Activated T-helper 2 cell treated with anti-CD3 and anti-CD28 coated beads, Interferon-gamma antibody, Interleukin-2, Interleukin-4, amounts not matched to agents 10 μg/mL and 5 μg/mL and 100 μg/mL, durations not matched to agents 14 hours and 24 hours and 36 hours (primary cell): ENCODE measurements around the gene CCBE1. TPM values are rescaled to one million over a fixed set of nuclear protein-coding genes. Genes with fewer than 3 reads are reported as not detected.

ENCODE experiments used
- DNase-seq: peaks from one replicate; pipeline ENCODE4 v3.0.0; 2021; ENCODE audit warnings: low spot score
- H3K27ac Mint-ChIP-seq: one replicate; pipeline ENCODE4 v1.8.0; 2021; ENCODE audit warnings: mixed read lengths
- H3K27me3 Mint-ChIP-seq: one replicate; pipeline ENCODE4 v1.8.0; 2021; ENCODE audit warnings: low read depth, mixed read lengths
- H3K36me3 Mint-ChIP-seq: one replicate; pipeline ENCODE4 v1.8.0; 2021; ENCODE audit warnings: low read depth, mixed read lengths
- H3K4me1 Mint-ChIP-seq: one replicate; pipeline ENCODE4 v1.8.0; 2021; ENCODE audit warnings: low read depth, mixed read lengths
- H3K4me3 Mint-ChIP-seq: one replicate; pipeline ENCODE4 v1.8.0; 2021; ENCODE audit warnings: low read depth, mild to moderate bottlenecking, moderate library complexity, mixed read lengths
- H3K9me3 Mint-ChIP-seq: one replicate; pipeline ENCODE4 v1.8.0; 2021; ENCODE audit warnings: mixed read lengths
- intact Hi-C: fragments of 100-400 bp; cut with micrococcal nuclease; formaldehyde crosslinking; loops from one replicate; pipeline ENCODE4 v1.15.1; 2023
- total RNA-seq: library from RNA; stranded (reverse); gene quantifications from 2 replicates; pipeline ENCODE4 v1.2.3, GENCODE V29; 2022

The CCBE1 gene
- total RNA-seq, 1 donor from 2014 or later = not detected

- intact Hi-C loops = no loop called here
- Mint-ChIP-seq H3K36me3 (no peaks in the 10 kb centered on the region), H3K4me3 (no peak overlapping the region), H3K4me1 (no peaks in the 10 kb centered on the region), H3K27me3 (no peaks in the 10 kb centered on the region), H3K27ac (no peak overlapping the region), H3K9me3 (no peaks in the 10 kb centered on the region)
- no peak for DNase-seq
Observed at GRCh38 chr18:59515147-59515546, 182.1 kb downstream of the CCBE1 start.

- Mint-ChIP-seq H3K27ac (no peak overlapping the region), H3K27me3 (no peaks in the 10 kb centered on the region), H3K36me3 (no peaks in the 10 kb centered on the region), H3K4me1 (no peaks in the 10 kb centered on the region), H3K4me3 (no peak overlapping the region), H3K9me3 (no peaks in the 10 kb centered on the region)
- DNase-seq = no peak
- intact Hi-C loops = no loop called here
Observed at GRCh38 chr18:59514203-59514602, 183.0 kb downstream of the CCBE1 start.

GRCh38 chr18:59512025-59512755, 185.0 kb downstream of the CCBE1 start:
- H3K27me3 Mint-ChIP-seq = no peaks in the 10 kb centered on the region
- intact Hi-C loops = no loop called here
- H3K4me3 Mint-ChIP-seq = no peak overlapping the region
- H3K4me1 Mint-ChIP-seq = no peaks in the 10 kb centered on the region
- H3K36me3 Mint-ChIP-seq = no peaks in the 10 kb centered on the region
- H3K9me3 Mint-ChIP-seq = no peaks in the 10 kb centered on the region
- H3K27ac Mint-ChIP-seq = no peak overlapping the region
- no peak for DNase-seq

GRCh38 chr18:59509481-59510442, 187.5 kb downstream of the CCBE1 start:
- H3K4me1 Mint-ChIP-seq = no peaks in the 10 kb centered on the region
- H3K27me3 Mint-ChIP-seq = no peaks in the 10 kb centered on the region
- intact Hi-C loops = no loop called here
- no peaks in the 10 kb centered on the region for H3K9me3 Mint-ChIP-seq
- no peak overlapping the region for H3K4me3 Mint-ChIP-seq
- no peaks in the 10 kb centered on the region for H3K36me3 Mint-ChIP-seq
- H3K27ac Mint-ChIP-seq = no peak overlapping the region
- DNase-seq = no peak

GRCh38 chr18:59505356-59505755, 191.9 kb downstream of the CCBE1 start:
- intact Hi-C loops = no loop called here
- H3K36me3 Mint-ChIP-seq = no peaks in the 10 kb centered on the region
- no peaks in the 10 kb centered on the region for H3K27me3 Mint-ChIP-seq
- no peaks in the 10 kb centered on the region for H3K9me3 Mint-ChIP-seq
- H3K27ac Mint-ChIP-seq = no peak overlapping the region
- no peak for DNase-seq
- H3K4me3 Mint-ChIP-seq = no peak overlapping the region
- H3K4me1 Mint-ChIP-seq = no peaks in the 10 kb centered on the region

- H3K36me3 Mint-ChIP-seq = no peaks in the 10 kb centered on the region
- H3K27me3 Mint-ChIP-seq = no peaks in the 10 kb centered on the region
- no peak overlapping the region for H3K27ac Mint-ChIP-seq
- no peaks in the 10 kb centered on the region for H3K9me3 Mint-ChIP-seq
- DNase-seq = no peak
- intact Hi-C loops = no loop called here
- no peak overlapping the region for H3K4me3 Mint-ChIP-seq
- H3K4me1 Mint-ChIP-seq = no peaks in the 10 kb centered on the region
Observed at GRCh38 chr18:59502274-59503175, 194.7 kb downstream of the CCBE1 start.

GRCh38 chr18:59501920-59502273, 195.3 kb downstream of the CCBE1 start:
- DNase-seq = no peak
- no peaks in the 10 kb centered on the region for H3K9me3 Mint-ChIP-seq
- no peak overlapping the region for H3K4me3 Mint-ChIP-seq
- H3K4me1 Mint-ChIP-seq = no peaks in the 10 kb centered on the region
- no peaks in the 10 kb centered on the region for H3K27me3 Mint-ChIP-seq
- intact Hi-C loops = no loop called here
- H3K36me3 Mint-ChIP-seq = no peaks in the 10 kb centered on the region
- no peak overlapping the region for H3K27ac Mint-ChIP-seq

GRCh38 chr18:59500765-59501164, 196.5 kb downstream of the CCBE1 start:
- Mint-ChIP-seq H3K36me3 (no peaks in the 10 kb centered on the region), H3K27ac (no peak overlapping the region), H3K27me3 (no peaks in the 10 kb centered on the region), H3K9me3 (no peaks in the 10 kb centered on the region), H3K4me3 (no peak overlapping the region), H3K4me1 (no peaks in the 10 kb centered on the region)
- intact Hi-C loops = no loop called here
- DNase-seq = no peak

- intact Hi-C loops = no loop called here
- no peak overlapping the region for H3K27ac Mint-ChIP-seq
- no peaks in the 10 kb centered on the region for H3K27me3 Mint-ChIP-seq
- H3K36me3 Mint-ChIP-seq = no peaks in the 10 kb centered on the region
- no peaks in the 10 kb centered on the region for H3K9me3 Mint-ChIP-seq
- no peak for DNase-seq
- H3K4me3 Mint-ChIP-seq = no peak overlapping the region
- H3K4me1 Mint-ChIP-seq = no peaks in the 10 kb centered on the region
Observed at GRCh38 chr18:59498506-59499086, 198.6 kb downstream of the CCBE1 start.

GRCh38 chr18:59492756-59493421, 204.3 kb downstream of the CCBE1 start:
- DNase-seq = no peak
- H3K4me3 Mint-ChIP-seq = no peak overlapping the region
- H3K4me1 Mint-ChIP-seq = no peaks in the 10 kb centered on the region
- no peaks in the 10 kb centered on the region for H3K9me3 Mint-ChIP-seq
- H3K27ac Mint-ChIP-seq = no peak overlapping the region
- H3K36me3 Mint-ChIP-seq = no peaks in the 10 kb centered on the region
- intact Hi-C loops = no loop called here
- H3K27me3 Mint-ChIP-seq = no peaks in the 10 kb centered on the region

- no peaks in the 10 kb centered on the region for H3K27me3 Mint-ChIP-seq
- intact Hi-C loops = no loop called here
- H3K36me3 Mint-ChIP-seq = no peaks in the 10 kb centered on the region
- no peaks in the 10 kb centered on the region for H3K4me1 Mint-ChIP-seq
- no peak overlapping the region for H3K27ac Mint-ChIP-seq
- no peak overlapping the region for H3K4me3 Mint-ChIP-seq
- no peak for DNase-seq
- no peaks in the 10 kb centered on the region for H3K9me3 Mint-ChIP-seq
Observed at GRCh38 chr18:59488899-59489298, 208.3 kb downstream of the CCBE1 start.

GRCh38 chr18:59485382-59485781, 211.8 kb downstream of the CCBE1 start:
- intact Hi-C loops = no loop called here
- Mint-ChIP-seq H3K4me3 (no peak overlapping the region), H3K27ac (no peak overlapping the region), H3K4me1 (no peaks in the 10 kb centered on the region), H3K9me3 (no peaks in the 10 kb centered on the region), H3K36me3 (no peaks in the 10 kb centered on the region), H3K27me3 (no peaks in the 10 kb centered on the region)
- no peak for DNase-seq
